Measurements from ENCODE around the gene DEXI.
A peak's percentile ranks its signal among the peaks of the same experiment; 100 is the strongest.

DEXI gene

GRCh38 chr16:10942352-10943063, at the start of gene DEXI:
TSS of gene DEXI (minus strand) at chr16:10942468. CDS start at chr16:10942005, 463 bp downstream.
- no peak for TF ChIP-seq CTCF (IDR thresholded peaks at IDR 0.05; ENCODE audit: low read depth, low read length, missing control alignments)
- in situ Hi-C loops (cut with HindIII; ENCODE audit: low sequenced_read_pairs): no loop called here
- peak; percentile 48 for DNase-seq (ENCODE audit: low read depth)
- H3K4me3 ChIP-seq (ENCODE audit: low read depth, low read length): peak within 1 kb of the TSS; percentile 56

GRCh38 chr16:10990378-10990777, 48.1 kb upstream of the DEXI start:
- TF ChIP-seq CTCF (IDR thresholded peaks at IDR 0.05; ENCODE audit: low read depth, low read length, missing control alignments): no peak
- in situ Hi-C loops (cut with HindIII; ENCODE audit: low sequenced_read_pairs): no loop called here
- H3K4me3 ChIP-seq (ENCODE audit: low read depth, low read length): no peak overlapping the region
- no peak for DNase-seq (ENCODE audit: low read depth)

GRCh38 chr16:10989559-10989958, 47.3 kb upstream of the DEXI start:
- in situ Hi-C loops (cut with HindIII; ENCODE audit: low sequenced_read_pairs): no loop called here

GRCh38 chr16:10988879-10989278, 46.6 kb upstream of the DEXI start:
- in situ Hi-C loops (cut with HindIII; ENCODE audit: low sequenced_read_pairs): no loop called here

More at GRCh38 chr16:10989559-10989958, 47.3 kb upstream of the DEXI start:
- no peak for DNase-seq (ENCODE audit: low read depth)
- H3K4me3 ChIP-seq (ENCODE audit: low read depth, low read length): no peak overlapping the region
- no peak for TF ChIP-seq CTCF (IDR thresholded peaks at IDR 0.05; ENCODE audit: low read depth, low read length, missing control alignments)

GRCh38 chr16:10988164-10988803, 46.0 kb upstream of the DEXI start:
- peak; percentile 44 for TF ChIP-seq CTCF (IDR thresholded peaks at IDR 0.05; ENCODE audit: low read depth, low read length, missing control alignments)
- H3K4me3 ChIP-seq (ENCODE audit: low read depth, low read length): no peak overlapping the region
- in situ Hi-C loops (cut with HindIII; ENCODE audit: low sequenced_read_pairs): no loop called here
- no peak for DNase-seq (ENCODE audit: low read depth)

More at GRCh38 chr16:10988879-10989278, 46.6 kb upstream of the DEXI start:
- no peak overlapping the region for H3K4me3 ChIP-seq (ENCODE audit: low read depth, low read length)
- TF ChIP-seq CTCF (IDR thresholded peaks at IDR 0.05; ENCODE audit: low read depth, low read length, missing control alignments): no peak
- no peak for DNase-seq (ENCODE audit: low read depth)

- no peak for DNase-seq (ENCODE audit: low read depth)
- no peak for TF ChIP-seq CTCF (IDR thresholded peaks at IDR 0.05; ENCODE audit: low read depth, low read length, missing control alignments)
- in situ Hi-C loops (cut with HindIII; ENCODE audit: low sequenced_read_pairs): no loop called here
- H3K4me3 ChIP-seq (ENCODE audit: low read depth, low read length): no peak overlapping the region
Measured at GRCh38 chr16:10987361-10988163, 45.3 kb upstream of the DEXI start.

All from astrocyte of the cerebellum (primary cell).